SK-N-MC (cell line): ENCODE measurements around the gene FBLL1.

Experiments
- DNase-seq: peaks from one replicate; pipeline ENCODE4 v3.0.0-alpha.2; 2011; ENCODE audit warnings: low read depth, low spot score
- H3K27ac ChIP-seq: fragments of 200-600 bp; sonication (generic); 2 replicates; pipeline ENCODE4 v1.5.1; 2016; ENCODE audit warnings: mixed run types
- H3K36me3 ChIP-seq: fragments of 200-600 bp; sonication (generic); 2 replicates; pipeline ENCODE4 v1.6.1; 2017; ENCODE audit warnings: antibody characterized with exemption, low read length, mixed read lengths; ENCODE audit not compliant: insufficient read depth
- H3K4me3 ChIP-seq: fragments of 200-600 bp; sonication (generic); 2 replicates; pipeline ENCODE4 v1.5.1; 2016
- H3K9ac ChIP-seq: fragments of 200-600 bp; sonication (generic); 2 replicates; pipeline ENCODE4 v1.8.0; 2017; ENCODE audit warnings: mixed run types, mixed read lengths; ENCODE audit not compliant: insufficient read length
- H3K9me3 ChIP-seq: fragments of 200-600 bp; sonication (generic); 2 replicates; pipeline ENCODE4 v1.6.1; 2017; ENCODE audit warnings: low read depth, mild to moderate bottlenecking, antibody characterized with exemption, low read length, moderate library complexity, mixed read lengths
- EZH2 ChIP-seq: fragments of 200-600 bp; sonication (generic); IDR thresholded peaks from one replicate; pipeline ENCODE4 v1.6.1; 2017; ENCODE audit warnings: antibody characterized with exemption
- FOXP2 ChIP-seq: optimal IDR thresholded peaks from 2 replicates; pipeline ENCODE3; 2011; ENCODE audit warnings: mild to moderate bottlenecking, moderate library complexity; ENCODE audit not compliant: insufficient read depth; ENCODE audit errors: extremely low read length, control extremely low read depth
- POLR2AphosphoS5 ChIP-seq: IDR thresholded peaks from 2 replicates; pipeline ENCODE4 v1.6.1; 2012; ENCODE audit warnings: mild to moderate bottlenecking, low read depth, low read length, borderline replicate concordance

FBLL1 gene

DNA sequence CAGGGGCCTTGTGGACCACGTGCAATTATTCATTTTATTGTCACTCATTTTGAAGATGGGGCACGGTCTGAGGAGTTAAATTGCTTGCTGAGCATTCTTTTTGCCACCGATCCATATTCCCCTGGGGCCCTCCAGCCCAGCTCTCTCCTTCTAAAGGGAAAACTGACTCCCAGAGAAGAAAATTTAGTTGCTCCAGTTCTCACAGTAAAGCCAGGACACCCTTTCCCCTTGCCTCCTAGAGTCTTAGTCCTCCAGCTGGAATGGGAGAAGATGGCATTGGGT, 51.1 kb downstream of the FBLL1 start:
- peak overlapping the region; percentile 95 for H3K27ac ChIP-seq
- peak overlapping the region; percentile 100 for H3K4me3 ChIP-seq
- no peak for TF ChIP-seq EZH2
- TF ChIP-seq FOXP2 = no peak
- TF ChIP-seq POLR2AphosphoS5 = no peak
- H3K9me3 ChIP-seq = no peaks in the 10 kb centered on the region
- peaks cover 27% of the 10 kb centered on the region for H3K36me3 ChIP-seq
- peak overlapping the region; percentile 94 for H3K9ac ChIP-seq
- no peak for DNase-seq
